Lower leg skin (tissue), 4 donors: ENCODE measurements around the gene DENND6B. TPM values are rescaled to one million over a fixed set of nuclear protein-coding genes. Genes with fewer than 3 reads are reported as not detected.
A peak's percentile ranks its signal among the peaks of the same experiment; 100 is the strongest.

ENCODE experiments used
- DNase-seq, 2 donors: peaks; one replicate each; pipeline ENCODE4 v3.0.0-alpha.2; 2019; ENCODE audit warnings: low spot score in 2 of 2
- H3K4me3 ChIP-seq: fragments of 200-600 bp; sonication (generic); 2 replicates; pipeline ENCODE4 v1.5.1; 2017; ENCODE audit warnings: mild to moderate bottlenecking, low read depth; ENCODE audit not compliant: poor library complexity, severe bottlenecking
- CTCF ChIP-seq, 3 donors: fragments of 450-650 bp; IDR thresholded peaks; one replicate each; pipeline ENCODE4 v1.5.1; 2016; ENCODE audit warnings: antibody characterized with exemption in 3 of 3, mild to moderate bottlenecking in 3 of 3, moderate library complexity in 2 of 3
- POLR2A ChIP-seq, 2 donors: fragments of 450-650 bp; IDR thresholded peaks; one replicate each; pipeline ENCODE4 v1.6.1; 2016 to 2017; ENCODE audit warnings: antibody characterized with exemption in 2 of 2, mild to moderate bottlenecking in 1 of 2, moderate library complexity in 1 of 2
- WGBS, 2 donors: methylation state at CpG; one replicate each; pipeline ENCODE4 v1.1.5; 2018; 5-methylcytosine and 5-hydroxymethylcytosine counted together
- intact Hi-C: fragments of 100-400 bp; cut with DNase I; formaldehyde crosslinking; loops from one replicate; pipeline ENCODE4 v1.15.0; 2023; ENCODE audit warnings: low total_unique reads
- total RNA-seq, 4 donors: library from RNA; depleted of rRNA; stranded (reverse); fragments of >200 nt; gene quantifications; one replicate each; pipeline ENCODE4 v1.1.0, GENCODE V29; 2016

Gene DENND6B
- total RNA-seq, 4 donors from 2014 or later, result 0.97 to 8.8 (median 6.5) TPM

GRCh38 chr22:50271519-50271970 is 55.3 kb downstream of the DENND6B start:
- no peak for DNase-seq
- 0 to 1% methylated on average over 3 to 22 of the region's 45 CpGs for WGBS, 2 donors
- no peak overlapping the region for H3K4me3 ChIP-seq
- no peak for TF ChIP-seq POLR2A (IDR thresholded peaks at IDR 0.05)
- no peak for TF ChIP-seq CTCF (IDR thresholded peaks at IDR 0.05)
- intact Hi-C loops, result loop anchor here (10.0 kb wide), 1 partner anchor 53 kb away; the partner anchor contains the start of gene DENND6B

GRCh38 chr22:50270666-50271394 is 56.0 kb downstream of the DENND6B start:
- 1 to 2% methylated on average over 39 to 53 of the region's 53 CpGs for WGBS, 2 donors
- H3K4me3 ChIP-seq, result peak overlapping the region; percentile 24
- DNase-seq, result peak in 1 of 2 donors; percentile 93
- TF ChIP-seq POLR2A (IDR thresholded peaks at IDR 0.05) (no peak), CTCF (IDR thresholded peaks at IDR 0.05) (no peak)
- intact Hi-C loops, result loop anchor here (10.0 kb wide), 1 partner anchor 54 kb away; the partner anchor contains the start of gene DENND6B

GRCh38 chr22:50269970-50270665 is 56.7 kb downstream of the DENND6B start, which contains the start of gene MAPK11:
Gene MAPK11 (minus strand): TSS chr22:50270380. CDS start chr22:50270292, 88 bp downstream.
- intact Hi-C loops, result loop anchor here (10.0 kb wide), 1 partner anchor 55 kb away; the partner anchor contains the start of gene DENND6B
- peak within 1 kb of the TSS; percentile 24 for H3K4me3 ChIP-seq
- TF ChIP-seq CTCF (IDR thresholded peaks at IDR 0.05) (no peak), POLR2A (IDR thresholded peaks at IDR 0.05) (no peak)
- DNase-seq, result no peak
- 0 to 2% methylated on average over 35 to 40 of the region's 92 CpGs for WGBS, 2 donors

- no peak overlapping the region for H3K4me3 ChIP-seq
- WGBS, 2 donors, result 2 to 14% methylated on average over 15 to 17 of the region's 18 CpGs
- intact Hi-C loops, result no loop called here
- no peak for DNase-seq
- TF ChIP-seq POLR2A (IDR thresholded peaks at IDR 0.05) (no peak), CTCF (IDR thresholded peaks at IDR 0.05) (no peak)
These were observed 57.2 kb downstream of the DENND6B start for GRCh38 chr22:50269573-50269969.

GRCh38 chr22:50268655-50269113 is 58.1 kb downstream of the DENND6B start:
- H3K4me3 ChIP-seq, result no peak overlapping the region
- 33 to 65% methylated on average over 9 of the region's 9 CpGs for WGBS, 2 donors
- intact Hi-C loops, result no loop called here
- TF ChIP-seq POLR2A (IDR thresholded peaks at IDR 0.05), result no peak
- no peak for TF ChIP-seq CTCF (IDR thresholded peaks at IDR 0.05)
- DNase-seq, result no peak
